Measurements from ENCODE around the gene BCAN.

The BCAN gene

DNA sequence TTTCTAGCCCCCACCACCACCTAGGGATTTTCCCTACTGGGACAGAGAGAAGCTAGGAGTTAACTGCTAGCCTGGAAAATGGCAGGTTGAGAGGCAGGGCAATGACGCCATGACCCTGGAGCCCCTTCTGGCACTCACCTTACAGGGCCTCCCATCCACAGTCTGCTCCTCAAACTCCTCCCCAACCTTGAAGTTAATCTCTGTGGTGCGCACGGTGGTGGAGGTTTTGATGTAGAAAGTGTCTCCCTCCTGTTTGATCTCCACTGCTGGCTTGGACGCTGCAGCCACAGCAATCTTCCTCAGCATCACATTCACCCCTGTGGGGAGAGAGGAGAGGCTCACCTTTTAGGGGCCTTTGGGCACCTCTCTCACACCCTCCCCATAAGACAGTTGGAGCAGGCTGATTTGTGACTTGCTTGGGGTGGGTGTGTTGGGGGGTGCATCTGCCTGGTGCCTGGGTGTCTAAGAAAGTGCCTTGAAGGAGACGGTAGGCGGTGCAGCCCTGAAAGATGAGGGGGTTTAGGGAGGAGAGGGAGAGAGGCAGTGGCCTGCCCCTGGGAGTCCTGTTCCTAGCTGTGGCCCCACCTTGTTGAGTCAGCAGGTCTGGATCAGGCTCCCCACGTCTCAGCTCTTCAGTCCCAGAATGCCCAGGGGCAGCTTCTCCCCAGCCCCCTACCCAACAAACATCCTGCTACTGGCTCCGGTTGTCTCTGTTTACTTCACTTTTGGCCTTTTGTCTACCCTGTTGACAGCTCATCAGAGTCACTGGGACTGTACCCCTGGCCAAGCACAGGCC, 59.0 kb downstream of the BCAN start:
- DNase-seq, result no peak

DNA sequence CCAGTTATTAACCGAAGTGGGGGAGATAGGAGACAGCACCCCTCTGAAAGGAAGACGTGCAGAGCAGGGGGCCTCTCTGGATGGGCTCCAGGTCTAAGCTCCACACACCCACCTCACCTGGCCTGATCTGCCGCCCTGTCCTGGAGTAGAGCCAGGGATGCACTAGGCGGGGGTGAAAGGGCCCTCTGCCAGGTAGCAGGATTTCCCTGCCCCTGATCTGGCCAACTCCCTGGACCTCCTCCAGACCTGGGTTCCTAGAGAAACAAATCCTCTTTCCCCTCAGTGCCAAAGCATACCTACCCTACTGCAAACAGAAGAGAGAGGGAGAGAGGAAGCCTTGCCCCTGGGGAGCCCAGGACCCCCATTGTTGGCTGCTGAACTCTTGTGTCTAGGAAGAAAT, 61.4 kb downstream of the BCAN start:
- no peak for DNase-seq

DNA sequence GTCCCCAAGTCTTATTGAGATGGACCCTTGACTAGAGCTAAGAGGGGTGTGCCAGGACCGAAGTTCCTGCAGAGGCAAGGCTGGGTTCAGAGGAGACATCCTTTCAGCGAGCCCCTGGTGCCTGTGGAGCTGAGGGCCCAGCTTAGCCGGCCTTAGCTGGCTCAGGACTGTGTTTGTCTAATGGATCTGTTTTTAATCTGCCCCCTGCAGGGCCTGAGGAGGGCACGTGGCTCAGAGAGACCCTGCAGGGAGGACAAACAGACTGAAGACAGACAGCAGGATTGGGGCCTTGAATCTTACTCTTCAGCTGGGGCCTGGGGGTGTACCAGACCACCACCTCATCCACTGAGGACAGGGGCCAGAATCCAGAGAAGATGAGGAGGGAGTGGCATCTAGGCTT, 61.8 kb downstream of the BCAN start:
- no peak for DNase-seq

- DNase-seq, result peak; percentile 34
Measured at GRCh38 chr1:156704166-156704711, 62.3 kb downstream of the BCAN start.

- peak; percentile 66 for DNase-seq
Measured at GRCh38 chr1:156704930-156705320, 63.0 kb downstream of the BCAN start.

- DNase-seq, result no peak
Measured at GRCh38 chr1:156705321-156705917, 63.5 kb downstream of the BCAN start, which contains the start of gene CRABP2. Gene CRABP2, minus strand, starts transcription at chr1:156705583. Its CDS starts 137 bp downstream, at chr1:156705446.

DNA sequence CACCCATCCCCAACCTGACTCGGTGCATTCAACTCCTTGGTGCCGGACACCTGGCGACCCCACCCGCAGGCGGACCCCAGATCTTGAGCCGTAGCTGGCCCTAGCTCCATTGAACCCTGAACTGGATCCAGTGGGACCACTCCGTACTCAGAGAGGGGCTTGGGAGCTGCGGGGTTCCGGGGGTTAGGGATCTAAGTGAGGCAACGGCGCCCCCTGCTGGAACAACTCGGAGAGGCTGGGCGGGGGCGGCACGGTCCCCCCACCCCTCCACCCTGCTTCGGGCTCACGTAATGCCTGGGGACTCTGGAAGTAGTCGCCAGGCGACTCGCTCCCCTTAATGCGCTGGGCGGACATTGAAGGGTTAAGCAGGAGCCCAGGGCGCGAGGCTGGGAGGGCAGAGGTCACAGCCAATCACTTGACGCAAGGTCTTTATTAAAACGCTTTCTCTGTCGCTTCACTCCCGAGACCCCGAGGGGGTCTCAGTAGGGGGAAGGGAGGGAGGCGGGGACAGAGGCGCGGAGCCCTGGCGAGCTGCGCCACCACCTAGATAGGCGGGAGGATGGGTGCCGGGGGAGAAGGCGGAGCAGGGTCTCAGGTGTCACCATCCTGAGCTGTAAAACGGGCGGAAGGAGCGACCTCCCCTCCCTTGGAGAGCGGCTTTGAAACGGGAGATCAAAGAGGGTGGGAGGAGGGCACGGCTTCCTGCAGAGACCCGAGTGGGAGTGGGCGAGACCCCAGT, 64.2 kb downstream of the BCAN start:
- peak; percentile 90 for DNase-seq

DNA sequence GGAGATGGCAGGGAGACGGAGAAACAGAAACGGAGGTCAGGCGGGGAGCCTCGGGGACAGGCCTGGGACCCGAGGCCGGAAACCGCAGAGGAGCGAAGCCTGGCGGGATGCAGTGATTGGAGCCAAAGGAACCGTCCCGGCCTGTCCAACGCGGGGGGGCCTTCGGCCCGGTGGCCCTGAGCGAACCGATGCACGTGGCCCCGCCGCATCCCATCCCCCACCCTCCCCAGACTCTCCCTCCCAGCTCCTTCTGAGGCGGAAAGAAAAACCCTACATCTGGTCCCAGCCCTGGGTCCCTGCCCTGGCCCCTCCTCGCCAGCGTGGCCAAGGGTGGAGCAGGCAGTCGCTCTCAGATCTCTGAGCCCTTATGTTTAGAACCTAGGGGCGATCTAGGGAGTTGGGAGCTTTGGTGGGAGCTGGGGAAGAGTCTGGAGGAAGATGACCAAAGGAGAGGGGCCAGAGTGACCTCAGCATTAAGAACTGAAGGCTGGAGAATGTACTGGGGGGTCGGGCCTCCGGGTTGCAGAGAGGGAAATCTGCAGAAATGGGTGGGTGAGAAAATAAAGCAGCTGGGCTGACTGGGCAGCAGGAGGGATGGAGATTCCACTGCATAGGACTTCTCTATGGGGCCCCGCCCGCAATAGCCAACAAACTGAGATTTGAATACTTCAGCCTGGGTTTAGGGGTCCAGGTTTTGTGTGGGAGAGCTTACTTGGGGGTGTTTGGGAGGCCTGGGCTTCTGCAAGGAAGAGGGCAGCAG, 64.9 kb downstream of the BCAN start:
- DNase-seq, result no peak

DNA sequence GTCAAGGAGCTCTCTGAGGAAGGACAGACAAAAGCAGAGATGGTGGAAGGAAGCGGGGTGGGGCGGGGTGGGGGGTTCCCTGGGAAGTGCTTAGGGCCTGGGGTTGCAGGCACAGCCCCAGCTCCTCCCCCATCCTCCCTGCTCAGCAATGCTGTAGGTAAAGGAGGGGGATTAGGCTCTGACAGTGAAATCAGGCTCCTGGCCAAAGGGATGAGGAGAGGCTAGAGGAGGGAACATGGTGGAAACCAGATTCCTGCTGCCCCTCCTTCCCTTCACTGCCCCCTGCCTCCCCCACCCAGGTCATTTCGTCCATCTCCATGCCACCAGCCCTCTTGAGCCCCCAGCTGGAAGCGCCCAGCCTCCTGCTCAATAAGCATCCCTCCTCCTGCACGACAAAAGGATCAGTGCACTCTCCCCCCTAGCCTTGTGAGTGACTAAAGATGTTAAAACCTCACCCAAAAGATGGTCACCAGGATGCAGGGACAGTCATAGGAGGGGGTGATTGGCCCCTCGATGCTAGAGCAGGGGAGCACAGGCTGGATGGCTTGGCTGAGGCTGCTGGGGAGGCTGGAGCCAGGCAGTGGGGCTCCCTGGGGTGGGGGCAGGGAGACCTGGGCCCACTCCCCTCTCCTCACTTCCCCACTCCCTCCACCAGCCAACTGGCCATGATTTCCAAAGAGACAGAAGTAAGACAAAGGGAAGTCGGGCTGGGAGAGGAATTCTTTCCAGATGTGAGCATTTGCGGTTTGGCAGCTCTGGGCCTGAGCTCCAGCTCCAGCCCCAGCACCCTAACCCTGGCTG, 65.7 kb downstream of the BCAN start:
- peak; percentile 50 for DNase-seq

DNA sequence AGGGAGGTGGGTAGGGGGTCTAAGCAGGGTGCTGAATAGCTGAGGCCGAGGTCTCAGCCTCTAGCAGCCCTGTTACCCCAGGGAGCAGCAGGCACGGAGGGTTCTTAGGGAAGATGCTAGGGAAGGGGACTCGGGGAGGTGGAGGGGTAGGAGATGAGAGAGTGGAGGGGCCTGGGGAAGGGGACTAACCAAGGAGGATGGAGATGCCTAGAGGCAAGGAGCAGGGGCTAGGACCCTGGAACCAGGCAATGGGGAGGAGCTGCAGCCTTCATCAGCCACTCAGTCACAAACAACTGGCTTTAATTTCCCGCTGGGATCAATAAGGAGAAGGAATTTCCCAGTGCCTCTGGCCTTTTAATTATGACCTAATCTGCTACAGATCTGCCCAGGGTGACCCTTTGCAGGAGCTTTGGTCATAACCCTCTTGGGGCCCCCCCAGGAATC, 66.3 kb downstream of the BCAN start:
- DNase-seq, result no peak

- no peak for DNase-seq
Measured at GRCh38 chr1:156709031-156709430, 67.1 kb downstream of the BCAN start.

Data from right kidney (tissue), 1 donor.